Fibroblast of pulmonary artery (primary cell): ENCODE measurements around the gene ANKHD1.
A peak's percentile ranks its signal among the peaks of the same experiment; 100 is the strongest.

Experiments used
- DNase-seq: peaks from one replicate; pipeline ENCODE4 v3.0.0-alpha.2; 2010; ENCODE audit warnings: low read depth
- H3K4me3 ChIP-seq: replicated peaks from 2 replicates; pipeline ENCODE4 v1.5.1; 2011; ENCODE audit warnings: low read depth, mild to moderate bottlenecking, control low read depth, low read length, moderate library complexity
- TF ChIP-seq, protein P1 (sequence below): IDR thresholded peaks from 2 replicates; pipeline ENCODE4 v1.5.1; 2011; ENCODE audit warnings: mild to moderate bottlenecking, control low read depth, low read length, inconsistent platforms; ENCODE audit errors: missing control alignments

The ANKHD1 gene

DNA sequence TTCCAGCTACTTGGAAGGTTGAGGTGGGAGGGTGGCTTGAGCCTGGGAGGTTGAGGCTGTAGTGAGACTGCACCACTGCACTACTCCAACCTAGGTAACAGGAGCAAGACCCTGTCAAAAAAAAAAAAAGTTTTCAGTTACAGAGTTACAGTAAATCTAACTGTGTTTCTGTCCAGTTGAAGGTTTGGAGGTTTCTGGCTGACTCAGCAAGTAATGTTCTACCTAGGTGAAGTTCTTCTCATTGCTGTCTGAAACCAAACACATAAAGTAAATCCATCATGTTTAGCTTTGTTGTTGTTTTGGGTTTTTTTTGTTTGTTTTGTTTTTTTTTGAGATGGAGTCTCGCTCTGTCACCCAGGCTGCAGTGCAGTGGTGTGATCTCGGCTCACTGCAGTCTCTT, 7.9 kb upstream of the ANKHD1 start:
- TF ChIP-seq, protein P1, sequence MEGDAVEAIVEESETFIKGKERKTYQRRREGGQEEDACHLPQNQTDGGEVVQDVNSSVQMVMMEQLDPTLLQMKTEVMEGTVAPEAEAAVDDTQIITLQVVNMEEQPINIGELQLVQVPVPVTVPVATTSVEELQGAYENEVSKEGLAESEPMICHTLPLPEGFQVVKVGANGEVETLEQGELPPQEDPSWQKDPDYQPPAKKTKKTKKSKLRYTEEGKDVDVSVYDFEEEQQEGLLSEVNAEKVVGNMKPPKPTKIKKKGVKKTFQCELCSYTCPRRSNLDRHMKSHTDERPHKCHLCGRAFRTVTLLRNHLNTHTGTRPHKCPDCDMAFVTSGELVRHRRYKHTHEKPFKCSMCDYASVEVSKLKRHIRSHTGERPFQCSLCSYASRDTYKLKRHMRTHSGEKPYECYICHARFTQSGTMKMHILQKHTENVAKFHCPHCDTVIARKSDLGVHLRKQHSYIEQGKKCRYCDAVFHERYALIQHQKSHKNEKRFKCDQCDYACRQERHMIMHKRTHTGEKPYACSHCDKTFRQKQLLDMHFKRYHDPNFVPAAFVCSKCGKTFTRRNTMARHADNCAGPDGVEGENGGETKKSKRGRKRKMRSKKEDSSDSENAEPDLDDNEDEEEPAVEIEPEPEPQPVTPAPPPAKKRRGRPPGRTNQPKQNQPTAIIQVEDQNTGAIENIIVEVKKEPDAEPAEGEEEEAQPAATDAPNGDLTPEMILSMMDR, result no peak
- no peak for DNase-seq
- H3K4me3 ChIP-seq, result no peak overlapping the region

DNA sequence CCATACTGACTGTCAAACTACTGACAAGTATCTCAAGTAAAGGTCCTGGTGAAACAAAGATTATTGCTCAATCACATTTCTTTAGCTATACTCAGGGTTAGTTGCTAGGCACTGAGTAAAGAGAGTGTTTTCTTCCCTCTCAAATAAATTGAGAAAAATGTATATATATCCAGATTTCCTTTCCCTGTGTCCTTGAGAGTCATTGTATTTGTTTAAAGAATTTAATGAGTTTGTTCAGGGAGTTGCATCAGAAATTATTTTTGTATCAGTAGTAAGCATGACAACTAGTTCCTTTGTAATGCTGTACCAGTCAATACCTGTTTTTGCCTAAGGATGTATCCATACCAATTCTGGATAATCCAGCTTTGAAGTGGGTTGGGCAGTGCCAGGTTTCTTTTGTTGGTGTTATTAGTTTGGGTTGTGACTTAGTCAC, 3.2 kb upstream of the ANKHD1 start:
- TF ChIP-seq, protein P1, result no peak
- peak; percentile 40 for DNase-seq
- H3K4me3 ChIP-seq, result no peak overlapping the region

DNA sequence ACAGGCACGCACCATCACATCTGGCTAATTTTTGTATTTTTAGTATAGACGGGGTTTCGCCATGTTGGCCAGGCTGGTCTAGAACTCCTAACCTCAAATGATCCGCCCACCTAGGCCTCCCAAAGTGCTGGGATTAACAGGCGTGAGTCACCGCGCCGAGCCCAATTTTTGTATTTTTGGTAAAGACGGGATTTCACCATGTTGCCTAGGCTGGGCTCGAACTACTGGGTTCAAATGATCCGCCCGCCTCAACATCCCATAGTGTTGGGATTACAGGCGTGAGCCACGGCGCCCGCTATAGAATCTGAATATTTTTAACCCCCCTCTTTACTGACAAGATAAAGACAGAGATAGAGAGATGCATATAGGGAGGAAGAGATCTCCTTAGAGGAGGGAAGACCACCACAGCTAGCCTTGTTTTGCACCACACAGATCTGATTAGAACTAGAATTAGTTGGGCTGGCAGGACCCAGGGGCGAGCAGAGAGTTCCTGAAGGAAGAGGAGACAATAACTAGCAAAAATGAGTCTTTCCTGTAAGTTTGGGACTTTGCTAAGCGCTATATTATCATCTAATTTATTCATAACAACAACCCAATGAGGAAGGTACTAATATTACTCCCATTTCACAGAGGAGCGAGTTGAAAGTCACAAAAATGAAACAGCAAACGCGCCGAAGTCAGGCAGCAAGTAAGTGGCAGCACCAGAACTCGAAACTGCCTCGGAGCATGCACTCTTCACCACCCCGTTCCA, 1.5 kb upstream of the ANKHD1 start:
- TF ChIP-seq, protein P1, result no peak
- peak overlapping the region; percentile 64 for H3K4me3 ChIP-seq
- no peak for DNase-seq

DNA sequence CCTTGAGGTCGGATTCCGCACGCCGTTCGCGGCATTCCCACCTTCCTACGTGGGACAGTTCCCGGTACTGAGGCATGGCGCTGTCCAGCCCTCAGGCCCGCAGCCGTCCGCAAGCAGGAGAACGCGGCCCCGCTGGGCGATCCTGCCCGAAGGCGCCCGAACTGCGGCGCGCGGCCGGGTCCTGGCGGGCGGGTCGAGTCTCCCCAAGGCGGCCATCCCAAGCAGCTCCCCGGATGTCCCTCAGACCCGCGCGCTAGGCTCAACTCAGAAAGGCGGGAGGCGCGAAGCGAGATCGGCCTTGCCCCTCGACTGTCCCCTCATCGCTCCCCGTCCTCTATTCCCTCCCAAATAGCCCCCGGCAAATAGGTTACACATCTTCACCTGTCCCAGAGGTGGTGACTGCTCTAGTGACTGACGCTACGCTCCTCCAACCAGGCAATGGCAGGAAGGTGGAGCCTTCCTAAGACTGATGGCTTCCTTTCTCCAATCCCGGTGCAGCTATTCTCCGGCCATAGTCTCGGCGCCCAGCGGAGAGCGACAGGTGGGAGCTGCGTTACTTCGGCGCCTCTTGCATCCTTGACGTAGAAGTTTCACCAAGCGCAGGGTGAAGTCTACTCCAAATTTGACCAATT, 787 bp upstream of the ANKHD1 start:
- peak overlapping the region; percentile 64 for H3K4me3 ChIP-seq
- DNase-seq, result peak; percentile 98
- TF ChIP-seq, protein P1, result no peak

DNA sequence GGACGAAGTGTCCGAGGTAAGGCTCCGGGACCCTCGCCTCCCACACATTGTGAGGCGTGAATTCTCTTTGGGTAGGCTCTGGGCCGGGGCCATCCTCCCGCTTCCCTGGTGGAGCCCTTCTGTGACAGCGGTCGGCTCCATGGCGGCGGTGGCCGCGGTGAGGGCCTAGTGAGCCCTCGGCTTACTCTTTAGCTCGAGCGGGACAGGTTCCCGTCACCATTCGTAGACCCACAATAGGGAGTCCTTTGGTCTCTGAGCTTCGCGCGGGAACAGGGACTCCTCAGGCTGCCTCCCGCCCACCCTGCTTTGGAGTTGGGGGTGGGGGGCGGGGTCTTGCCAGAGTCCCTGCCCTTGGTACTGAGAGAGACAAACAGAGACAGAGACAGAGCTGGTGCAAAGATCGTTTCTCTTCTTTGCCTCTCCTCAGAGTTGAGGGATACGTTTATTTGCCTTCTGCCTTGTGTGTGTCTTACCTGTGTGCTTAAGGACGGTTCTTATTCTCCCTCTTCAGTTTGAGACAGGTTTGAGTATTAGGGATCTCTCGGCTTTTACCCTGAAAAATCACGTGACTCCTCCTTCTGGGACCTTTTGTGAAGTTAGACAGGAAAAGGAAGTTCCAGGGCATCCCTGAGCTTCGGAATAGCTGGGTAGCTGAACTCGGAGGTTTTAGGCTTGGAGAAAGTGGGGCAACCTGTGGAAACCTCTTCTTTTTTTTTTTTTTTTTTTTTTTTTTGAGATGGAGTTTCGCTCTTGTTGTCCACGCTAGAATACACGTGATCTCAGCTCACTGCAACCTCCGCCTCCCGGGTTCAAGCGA, 833 bp downstream of the ANKHD1 start:
- peak overlapping the region; percentile 95 for H3K4me3 ChIP-seq
- TF ChIP-seq, protein P1, result no peak
- DNase-seq, result peak; percentile 39

DNA sequence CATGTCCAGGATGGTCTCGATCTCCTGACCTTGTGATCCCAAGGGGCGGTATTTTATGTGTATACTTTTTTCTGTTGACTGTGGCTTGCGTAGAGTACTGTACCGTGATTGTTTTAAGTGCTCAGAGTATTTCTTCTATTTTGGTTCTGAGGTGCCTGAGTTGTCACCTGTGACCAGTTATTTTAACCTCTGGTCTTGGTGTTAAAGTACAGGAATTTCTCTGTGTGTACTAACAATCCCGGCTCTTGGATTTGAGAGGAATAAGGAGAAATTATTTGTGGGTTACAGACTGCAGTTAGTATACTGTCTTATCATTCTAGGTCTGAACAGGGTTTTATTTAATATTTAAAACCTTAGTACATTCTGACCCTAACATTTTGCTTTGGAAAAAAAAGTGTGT, 2.0 kb downstream of the ANKHD1 start:
- DNase-seq, result no peak
- peak overlapping the region; percentile 95 for H3K4me3 ChIP-seq
- TF ChIP-seq, protein P1, result no peak
